T-helper 22 cell (primary cell): ENCODE measurements around the gene XAB2.

ENCODE experiments used
- DNase-seq: peaks from one replicate; pipeline ENCODE4 v3.0.0-alpha.2; 2020; ENCODE audit warnings: low read depth

XAB2 gene

GRCh38 chr19:7629347-7630054 is at the start of gene XAB2, which contains the start of gene PET100:
TSS of gene XAB2 (minus strand) at chr19:7629545. CDS start at chr19:7629527, 18 bp downstream.
TSS of gene PET100 (plus strand) at chr19:7629793. CDS start at chr19:7629834, 41 bp downstream.
- DNase-seq, result peak; percentile 93

- no peak for DNase-seq
Measured at GRCh38 chr19:7677669-7678311, 48.4 kb upstream of the XAB2 start.

- DNase-seq, result no peak
Measured at GRCh38 chr19:7676854-7677253, 47.5 kb upstream of the XAB2 start, which contains the start of gene MCEMP1. TSS of gene MCEMP1 (plus strand) at chr19:7677090. CDS start at chr19:7677121, 31 bp downstream.

- no peak for DNase-seq
Measured at GRCh38 chr19:7676376-7676775, 47.0 kb upstream of the XAB2 start.

GRCh38 chr19:7674010-7675005 is 45.0 kb upstream of the XAB2 start:
- no peak for DNase-seq

GRCh38 chr19:7672522-7672921 is 43.2 kb upstream of the XAB2 start:
- no peak for DNase-seq

GRCh38 chr19:7670790-7671189 is 41.4 kb upstream of the XAB2 start:
- DNase-seq, result no peak

GRCh38 chr19:7670150-7670783 is 40.9 kb upstream of the XAB2 start:
- no peak for DNase-seq

- no peak for DNase-seq
Measured at GRCh38 chr19:7669641-7670040, 40.3 kb upstream of the XAB2 start.

- DNase-seq, result no peak
Measured at GRCh38 chr19:7668842-7669241, 39.5 kb upstream of the XAB2 start, which contains the start of gene RETN. TSS of gene RETN (plus strand) at chr19:7669049. CDS start at chr19:7669327, 278 bp downstream.

GRCh38 chr19:7665076-7665475 is 35.7 kb upstream of the XAB2 start:
- DNase-seq, result no peak

GRCh38 chr19:7663706-7664105 is 34.4 kb upstream of the XAB2 start:
- DNase-seq, result no peak

GRCh38 chr19:7662657-7663056 is 33.3 kb upstream of the XAB2 start:
- DNase-seq, result no peak

- no peak for DNase-seq
Measured at GRCh38 chr19:7661744-7662538, 32.6 kb upstream of the XAB2 start.

GRCh38 chr19:7658219-7658686 is 28.9 kb upstream of the XAB2 start:
- no peak for DNase-seq

- no peak for DNase-seq
Measured at GRCh38 chr19:7657131-7657751, 27.9 kb upstream of the XAB2 start.

GRCh38 chr19:7655581-7655980 is 26.2 kb upstream of the XAB2 start:
- no peak for DNase-seq

GRCh38 chr19:7654401-7654800 is 25.1 kb upstream of the XAB2 start:
- no peak for DNase-seq

- peak; percentile 70 for DNase-seq
Measured at GRCh38 chr19:7652061-7652641, 22.8 kb upstream of the XAB2 start.

- no peak for DNase-seq
Measured at GRCh38 chr19:7650148-7650547, 20.8 kb upstream of the XAB2 start.
